Measurements from ENCODE around the gene CAMK2D.
A peak's percentile ranks its signal among the peaks of the same experiment; 100 is the strongest.

CAMK2D gene

DNA sequence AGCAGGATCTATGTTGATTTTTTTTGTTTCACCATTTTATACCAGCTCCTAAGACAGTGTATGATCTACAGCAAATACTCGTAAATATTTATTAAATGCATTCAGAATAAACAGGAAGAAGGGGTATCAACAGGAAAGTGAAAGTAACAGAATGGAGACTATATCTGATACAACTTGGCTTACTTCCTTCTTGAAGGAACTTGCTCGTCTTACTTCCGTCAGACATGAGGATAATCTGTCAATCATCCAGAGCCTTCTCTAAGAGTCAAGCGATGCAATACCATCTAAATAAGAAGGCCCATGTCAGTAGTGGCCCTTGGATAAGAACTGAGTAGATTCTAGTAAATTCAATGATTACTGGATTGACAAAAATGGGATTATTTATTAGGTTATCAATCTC, 84.2 kb downstream of the CAMK2D start:
- H3K27me3 ChIP-seq (replicated peaks; ENCODE audit: control insufficient read depth, insufficient read depth, low read length): no peaks in the 10 kb centered on the region
- no peak for DNase-seq (ENCODE audit: extremely low read depth, insufficient read length)
- no peak overlapping the region for H3K4me3 ChIP-seq (replicated peaks; ENCODE audit: low read depth, low read length)
- no peaks in the 10 kb centered on the region for H3K36me3 ChIP-seq (ENCODE audit: control insufficient read depth, insufficient read depth, low read length)
- TF ChIP-seq, protein P1, sequence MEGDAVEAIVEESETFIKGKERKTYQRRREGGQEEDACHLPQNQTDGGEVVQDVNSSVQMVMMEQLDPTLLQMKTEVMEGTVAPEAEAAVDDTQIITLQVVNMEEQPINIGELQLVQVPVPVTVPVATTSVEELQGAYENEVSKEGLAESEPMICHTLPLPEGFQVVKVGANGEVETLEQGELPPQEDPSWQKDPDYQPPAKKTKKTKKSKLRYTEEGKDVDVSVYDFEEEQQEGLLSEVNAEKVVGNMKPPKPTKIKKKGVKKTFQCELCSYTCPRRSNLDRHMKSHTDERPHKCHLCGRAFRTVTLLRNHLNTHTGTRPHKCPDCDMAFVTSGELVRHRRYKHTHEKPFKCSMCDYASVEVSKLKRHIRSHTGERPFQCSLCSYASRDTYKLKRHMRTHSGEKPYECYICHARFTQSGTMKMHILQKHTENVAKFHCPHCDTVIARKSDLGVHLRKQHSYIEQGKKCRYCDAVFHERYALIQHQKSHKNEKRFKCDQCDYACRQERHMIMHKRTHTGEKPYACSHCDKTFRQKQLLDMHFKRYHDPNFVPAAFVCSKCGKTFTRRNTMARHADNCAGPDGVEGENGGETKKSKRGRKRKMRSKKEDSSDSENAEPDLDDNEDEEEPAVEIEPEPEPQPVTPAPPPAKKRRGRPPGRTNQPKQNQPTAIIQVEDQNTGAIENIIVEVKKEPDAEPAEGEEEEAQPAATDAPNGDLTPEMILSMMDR (IDR thresholded peaks at IDR 0.05; ENCODE audit: insufficient read depth, low read length, poor library complexity, severe bottlenecking): no peak

DNA sequence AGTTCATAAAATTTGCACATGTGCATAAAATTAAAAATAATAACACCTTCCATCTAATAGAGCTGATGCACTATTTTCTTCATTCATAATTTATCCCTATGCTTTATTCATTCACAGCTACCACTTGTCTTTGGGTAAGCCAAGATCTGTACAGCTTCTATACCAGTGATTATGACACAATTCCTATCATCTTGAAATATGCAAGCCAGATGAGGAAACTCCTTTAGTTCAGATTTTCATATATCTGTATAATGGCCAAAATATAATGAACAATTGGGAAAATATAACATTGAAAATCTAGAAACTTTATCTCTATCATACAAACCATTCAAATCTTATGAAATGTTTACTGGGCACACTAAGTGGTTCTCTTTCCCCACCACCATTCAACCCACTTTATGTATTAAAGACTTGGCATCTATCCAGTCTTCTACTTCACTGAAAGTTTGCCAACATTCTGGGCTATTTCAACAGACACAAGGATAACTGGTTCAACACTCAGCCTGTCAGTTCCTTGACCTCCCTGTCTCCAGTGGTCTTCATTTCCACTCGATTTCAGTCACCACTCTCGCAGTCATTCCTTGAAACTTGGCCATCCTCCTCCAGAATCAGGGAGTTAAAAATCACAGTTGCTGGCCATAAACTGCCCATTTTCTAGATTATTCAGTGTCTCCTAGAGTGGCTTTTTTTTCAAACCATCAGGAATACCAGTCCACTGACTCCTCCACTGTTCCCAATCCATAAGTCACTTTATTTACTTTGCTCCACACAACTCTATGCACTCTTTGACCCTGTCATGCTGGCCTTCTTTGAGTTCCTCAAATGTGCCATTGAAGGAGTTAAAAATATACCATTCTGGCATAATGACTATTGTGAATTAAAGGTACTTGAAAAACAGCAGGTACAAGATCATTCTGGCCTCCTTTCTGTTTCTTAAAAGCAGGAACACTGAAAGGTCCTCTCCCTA, 85.5 kb downstream of the CAMK2D start:
- no peaks in the 10 kb centered on the region for H3K36me3 ChIP-seq (ENCODE audit: control insufficient read depth, insufficient read depth, low read length)
- TF ChIP-seq, protein P1 (IDR thresholded peaks at IDR 0.05; ENCODE audit: insufficient read depth, low read length, poor library complexity, severe bottlenecking): no peak
- H3K27me3 ChIP-seq (replicated peaks; ENCODE audit: control insufficient read depth, insufficient read depth, low read length): no peaks in the 10 kb centered on the region
- no peak for DNase-seq (ENCODE audit: extremely low read depth, insufficient read length)
- H3K4me3 ChIP-seq (replicated peaks; ENCODE audit: low read depth, low read length): no peak overlapping the region

DNA sequence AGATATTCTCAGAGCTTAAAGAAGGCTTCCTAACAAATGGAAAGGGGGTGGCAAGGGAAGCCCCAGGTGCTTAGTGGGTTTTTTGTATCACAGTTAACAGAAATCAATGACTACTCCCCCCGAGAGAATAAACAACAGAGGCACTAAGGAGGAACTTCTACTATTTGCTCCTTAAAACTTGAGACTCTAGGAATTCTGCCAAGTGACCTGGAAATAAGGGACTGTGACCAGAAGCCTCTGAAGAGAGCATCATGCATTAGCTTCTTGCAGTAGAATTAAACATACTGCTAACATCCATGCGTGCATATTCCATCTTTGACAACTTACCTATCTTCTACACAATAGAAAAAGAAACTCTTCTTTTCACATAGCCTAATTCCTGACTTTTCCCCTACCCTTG, 86.8 kb downstream of the CAMK2D start:
- no peak for DNase-seq (ENCODE audit: extremely low read depth, insufficient read length)
- TF ChIP-seq, protein P1 (IDR thresholded peaks at IDR 0.05; ENCODE audit: insufficient read depth, low read length, poor library complexity, severe bottlenecking): no peak
- no peak overlapping the region for H3K4me3 ChIP-seq (replicated peaks; ENCODE audit: low read depth, low read length)
- H3K36me3 ChIP-seq (ENCODE audit: control insufficient read depth, insufficient read depth, low read length): no peaks in the 10 kb centered on the region
- H3K27me3 ChIP-seq (replicated peaks; ENCODE audit: control insufficient read depth, insufficient read depth, low read length): no peaks in the 10 kb centered on the region

DNA sequence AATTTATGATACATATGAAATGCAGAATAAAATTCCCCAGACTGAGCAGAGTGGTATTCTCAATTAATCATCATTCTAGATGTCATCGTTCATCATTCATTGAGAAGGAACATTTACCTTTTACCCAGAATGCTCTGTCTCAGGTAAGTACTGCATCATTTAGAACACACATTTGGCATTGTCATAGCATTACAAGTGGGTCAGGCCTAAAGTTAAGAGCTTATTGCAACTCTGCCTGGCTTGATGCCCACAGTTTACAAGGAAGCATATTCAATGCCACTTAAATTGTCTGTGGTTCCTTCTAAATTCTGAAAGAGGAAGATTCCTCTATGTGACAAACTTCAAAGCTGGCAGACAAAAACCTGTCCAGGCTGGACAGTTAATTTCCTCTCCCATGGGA, 87.3 kb downstream of the CAMK2D start:
- Histone ChIP-seq H3K27me3 (replicated peaks; ENCODE audit: control insufficient read depth, insufficient read depth, low read length) (no peaks in the 10 kb centered on the region), H3K4me3 (replicated peaks; ENCODE audit: low read depth, low read length) (no peak overlapping the region), H3K36me3 (ENCODE audit: control insufficient read depth, insufficient read depth, low read length) (no peaks in the 10 kb centered on the region)
- TF ChIP-seq, protein P1 (IDR thresholded peaks at IDR 0.05; ENCODE audit: insufficient read depth, low read length, poor library complexity, severe bottlenecking): no peak
- no peak for DNase-seq (ENCODE audit: extremely low read depth, insufficient read length)

DNA sequence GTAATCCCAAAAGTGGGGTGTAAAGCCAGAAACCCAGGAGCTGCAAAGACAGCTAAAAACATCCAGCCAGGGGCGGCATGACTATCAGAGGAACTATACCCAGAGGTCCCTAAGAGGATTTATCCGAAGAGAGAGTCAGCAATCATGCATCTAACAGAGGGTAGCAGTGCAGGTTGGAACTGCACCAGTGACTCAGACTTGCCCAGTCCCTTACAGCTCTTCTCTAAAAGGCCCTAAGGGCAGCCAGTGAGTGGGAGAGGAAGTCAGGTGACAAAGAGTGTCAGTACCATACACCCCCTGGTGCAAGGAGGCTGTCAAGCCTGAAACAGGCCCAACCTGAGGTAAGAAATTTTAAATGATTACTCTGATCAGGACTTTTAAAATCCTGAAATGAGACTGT, 88.1 kb downstream of the CAMK2D start:
- DNase-seq (ENCODE audit: extremely low read depth, insufficient read length): no peak

More for the DNA sequence above, 88.1 kb downstream of the CAMK2D start:
- Histone ChIP-seq H3K4me3 (replicated peaks; ENCODE audit: low read depth, low read length) (no peak overlapping the region), H3K36me3 (ENCODE audit: control insufficient read depth, insufficient read depth, low read length) (no peaks in the 10 kb centered on the region), H3K27me3 (replicated peaks; ENCODE audit: control insufficient read depth, insufficient read depth, low read length) (no peaks in the 10 kb centered on the region)
- TF ChIP-seq, protein P1 (IDR thresholded peaks at IDR 0.05; ENCODE audit: insufficient read depth, low read length, poor library complexity, severe bottlenecking): peak; percentile 12

Measured in GM06990 (cell line).